Activated naive CD4-positive, alpha-beta T cell treated with anti-CD3 and anti-CD28 coated beads, Interleukin-2, amount 10 ng/mL, durations not matched to agents 7 days and 5 days (primary cell): ENCODE results near the gene NABP1.
"Not testable (repeated sequence)": the region's sequence is repeated elsewhere in the genome, so short reads cannot be mapped to it uniquely, and the experiment has no call there.

Source experiments
- CTCF ChIA-PET: fragments of 350-600 bp; sonication (Branson Sonifier 250); formaldehyde crosslinking; loops from one replicate; lab custom pipeline; 2021; ENCODE audit warnings: antibody characterized with exemption; lab: Charles Lee
- DNase-seq: peaks from one replicate; pipeline ENCODE4 v3.0.0-alpha.2; 2020
- H3K27ac Mint-ChIP-seq: one replicate; pipeline ENCODE4 v1.8.0; 2021; ENCODE audit warnings: mild to moderate bottlenecking, moderate library complexity, mixed read lengths
- H3K27me3 Mint-ChIP-seq: one replicate; pipeline ENCODE4 v1.8.0; 2021; ENCODE audit warnings: mild to moderate bottlenecking, mixed read lengths
- H3K36me3 Mint-ChIP-seq: one replicate; pipeline ENCODE4 v1.8.0; 2021; ENCODE audit warnings: mixed read lengths
- H3K4me1 Mint-ChIP-seq: one replicate; pipeline ENCODE4 v1.8.0; 2021; ENCODE audit warnings: mixed read lengths
- H3K4me3 Mint-ChIP-seq: one replicate; pipeline ENCODE4 v1.8.0; 2021; ENCODE audit warnings: mild to moderate bottlenecking, moderate library complexity, mixed read lengths
- H3K9me3 Mint-ChIP-seq: one replicate; pipeline ENCODE4 v1.8.0; 2021; ENCODE audit warnings: mixed read lengths

Gene NABP1

DNA sequence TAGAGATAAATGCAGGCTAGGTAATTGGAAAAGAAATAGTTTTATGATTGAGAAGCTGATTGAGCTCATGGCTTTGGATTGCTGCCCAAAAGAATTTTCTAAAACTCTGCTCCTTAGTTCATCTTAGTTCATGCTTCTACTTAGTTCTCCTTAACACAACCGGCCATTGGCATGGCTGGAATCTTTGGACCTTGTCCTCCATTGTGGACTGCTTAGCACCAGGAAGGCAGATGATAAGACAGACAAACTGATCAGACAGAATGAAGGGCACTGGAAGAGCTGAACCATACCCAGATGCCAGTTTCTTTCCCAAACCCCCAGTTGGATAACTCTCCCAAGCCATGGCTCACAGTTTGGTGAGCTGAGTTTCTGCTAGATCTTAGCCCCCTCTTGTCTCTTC is 36.3 kb upstream of the NABP1 start:
- DNase-seq = no peak
- CTCF ChIA-PET = no interaction called here
- no peaks in the 10 kb centered on the region for H3K9me3 Mint-ChIP-seq
- no peaks in the 10 kb centered on the region for H3K36me3 Mint-ChIP-seq
- peaks cover 4% of the 10 kb centered on the region for H3K27me3 Mint-ChIP-seq
- no peak overlapping the region for H3K4me3 Mint-ChIP-seq
- peaks cover 46% of the 10 kb centered on the region for H3K4me1 Mint-ChIP-seq
- H3K27ac Mint-ChIP-seq = no peak overlapping the region

DNA sequence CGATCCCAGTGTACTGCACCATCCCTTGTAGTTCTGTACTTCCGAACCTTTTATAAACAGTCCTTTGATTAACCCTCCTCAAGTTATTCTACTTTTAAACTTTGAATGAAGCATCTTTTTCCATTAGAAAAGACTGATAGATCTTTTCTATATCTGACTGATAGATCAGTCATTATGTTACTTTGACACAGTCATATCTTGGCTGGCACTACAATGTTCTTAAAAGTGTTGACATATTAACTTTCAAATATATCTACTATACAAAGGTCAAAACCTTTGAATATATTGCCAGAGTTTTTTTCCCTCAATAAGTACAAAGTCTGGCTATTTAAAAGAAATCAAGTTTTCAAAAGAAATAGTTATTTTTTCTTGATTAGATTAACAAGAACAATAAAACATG is 35.4 kb upstream of the NABP1 start:
- no peak overlapping the region for H3K27ac Mint-ChIP-seq
- peaks cover 4% of the 10 kb centered on the region for H3K27me3 Mint-ChIP-seq
- no peaks in the 10 kb centered on the region for H3K36me3 Mint-ChIP-seq
- H3K9me3 Mint-ChIP-seq = no peaks in the 10 kb centered on the region
- DNase-seq = no peak
- peaks cover 36% of the 10 kb centered on the region for H3K4me1 Mint-ChIP-seq
- CTCF ChIA-PET = no interaction called here
- no peak overlapping the region for H3K4me3 Mint-ChIP-seq

DNA sequence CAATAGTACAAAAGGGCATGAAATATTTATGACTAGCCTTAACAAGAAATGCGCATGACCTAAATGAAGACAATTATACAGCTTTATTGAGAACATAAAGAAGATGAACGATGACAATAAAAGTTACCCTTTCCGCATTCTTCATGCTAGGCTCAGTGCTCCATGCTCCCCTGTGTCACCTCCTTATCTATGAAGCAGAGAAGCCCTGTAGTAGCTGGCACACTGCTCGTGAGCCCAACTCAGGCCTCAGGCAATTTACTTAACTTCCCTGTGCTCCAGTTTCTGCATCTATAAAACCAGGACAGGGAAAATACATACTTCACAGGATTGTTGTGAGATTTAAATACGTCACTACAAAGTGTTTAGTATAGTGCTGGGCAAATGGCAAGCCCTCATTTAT is 34.5 kb upstream of the NABP1 start:
- Mint-ChIP-seq H3K4me3 (no peak overlapping the region), H3K4me1 (peaks cover 28% of the 10 kb centered on the region), H3K9me3 (no peaks in the 10 kb centered on the region), H3K27me3 (peaks cover 4% of the 10 kb centered on the region), H3K27ac (no peak overlapping the region), H3K36me3 (no peaks in the 10 kb centered on the region)
- no peak for DNase-seq
- CTCF ChIA-PET = no interaction called here

DNA sequence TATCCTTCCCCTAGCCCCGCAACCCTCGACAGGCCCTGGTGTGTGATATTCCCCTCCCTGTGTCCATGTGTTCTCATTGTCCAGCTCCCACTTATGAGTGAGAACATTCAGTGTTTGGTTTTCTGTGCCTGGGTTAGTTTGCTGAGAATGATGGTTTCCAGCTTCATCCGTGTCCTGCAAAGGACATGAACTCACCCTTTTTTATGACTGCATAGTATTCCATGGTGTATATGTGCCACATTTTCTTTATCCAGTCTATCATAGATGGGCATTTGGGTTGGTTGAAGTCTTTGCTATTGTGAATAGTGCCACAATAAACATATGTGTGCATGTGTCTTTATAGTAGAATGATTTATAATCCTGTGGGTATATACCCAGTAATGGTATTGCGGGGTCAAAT is 33.3 kb upstream of the NABP1 start:
- H3K27ac Mint-ChIP-seq, H3K4me3 Mint-ChIP-seq, H3K27me3 Mint-ChIP-seq, DNase-seq, CTCF ChIA-PET, H3K9me3 Mint-ChIP-seq, H3K36me3 Mint-ChIP-seq: not testable (repeated sequence)
- peaks cover 18% of the 10 kb centered on the region for H3K4me1 Mint-ChIP-seq

DNA sequence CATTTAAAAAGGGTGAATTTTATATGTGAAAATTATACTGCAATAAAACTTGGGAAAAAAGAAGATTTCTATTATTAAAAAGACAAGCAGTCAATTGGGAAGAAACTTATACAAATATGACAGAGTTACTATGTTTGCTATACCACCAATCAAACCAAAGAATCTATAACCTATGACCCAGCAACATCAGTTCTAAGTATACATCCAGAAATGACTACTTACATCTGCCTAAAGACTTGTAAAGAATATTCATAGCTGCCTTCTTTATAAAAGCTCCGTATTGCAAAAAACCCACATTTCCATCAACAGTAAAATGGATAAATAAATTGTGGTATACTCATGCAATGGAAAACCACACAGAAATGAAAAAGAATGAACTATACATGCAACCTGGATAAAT is 32.9 kb upstream of the NABP1 start:
- CTCF ChIA-PET = no interaction called here
- peaks cover 14% of the 10 kb centered on the region for H3K4me1 Mint-ChIP-seq
- H3K27me3 Mint-ChIP-seq = peaks cover 4% of the 10 kb centered on the region

DNA sequence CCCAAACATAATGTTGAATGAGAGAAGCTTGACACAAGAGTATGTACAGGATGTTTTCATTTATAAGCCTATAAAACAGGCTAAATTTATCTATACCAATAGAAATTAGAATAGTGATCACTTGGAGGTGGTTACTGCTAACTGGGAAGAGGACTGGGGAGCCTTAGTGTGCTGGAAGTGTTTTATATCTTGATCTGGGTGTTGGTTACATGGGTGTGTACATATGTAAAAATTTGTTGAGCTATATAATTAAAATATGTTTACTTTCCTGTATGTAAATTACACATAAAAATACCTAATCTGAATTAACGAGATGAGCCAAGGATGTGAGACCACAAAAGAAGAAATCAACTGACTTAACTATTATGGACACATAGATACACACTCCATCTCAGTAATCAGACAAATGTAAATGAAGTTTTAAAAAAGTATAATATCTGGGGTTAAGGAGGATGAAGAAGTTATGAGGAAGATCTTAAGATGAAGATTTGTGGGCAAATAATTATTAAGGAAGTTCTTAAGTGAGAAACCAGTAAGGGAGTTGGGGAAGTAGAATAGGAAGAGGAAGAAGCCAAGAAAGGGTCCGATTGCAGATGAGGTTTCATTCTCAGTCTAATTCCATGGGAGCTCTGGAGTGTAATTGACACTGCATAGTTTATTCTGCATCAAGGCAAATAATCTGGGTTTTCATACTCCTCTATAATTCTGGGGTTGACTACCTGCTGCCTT is 32.3 kb upstream of the NABP1 start:
- CTCF ChIA-PET = no interaction called here
- DNase-seq = no peak
- no peak overlapping the region for H3K4me3 Mint-ChIP-seq

More for the DNA sequence above, 32.9 kb upstream of the NABP1 start:
- no peak for DNase-seq
- no peaks in the 10 kb centered on the region for H3K36me3 Mint-ChIP-seq
- no peaks in the 10 kb centered on the region for H3K9me3 Mint-ChIP-seq
- no peak overlapping the region for H3K27ac Mint-ChIP-seq
- H3K4me3 Mint-ChIP-seq = no peak overlapping the region

DNA sequence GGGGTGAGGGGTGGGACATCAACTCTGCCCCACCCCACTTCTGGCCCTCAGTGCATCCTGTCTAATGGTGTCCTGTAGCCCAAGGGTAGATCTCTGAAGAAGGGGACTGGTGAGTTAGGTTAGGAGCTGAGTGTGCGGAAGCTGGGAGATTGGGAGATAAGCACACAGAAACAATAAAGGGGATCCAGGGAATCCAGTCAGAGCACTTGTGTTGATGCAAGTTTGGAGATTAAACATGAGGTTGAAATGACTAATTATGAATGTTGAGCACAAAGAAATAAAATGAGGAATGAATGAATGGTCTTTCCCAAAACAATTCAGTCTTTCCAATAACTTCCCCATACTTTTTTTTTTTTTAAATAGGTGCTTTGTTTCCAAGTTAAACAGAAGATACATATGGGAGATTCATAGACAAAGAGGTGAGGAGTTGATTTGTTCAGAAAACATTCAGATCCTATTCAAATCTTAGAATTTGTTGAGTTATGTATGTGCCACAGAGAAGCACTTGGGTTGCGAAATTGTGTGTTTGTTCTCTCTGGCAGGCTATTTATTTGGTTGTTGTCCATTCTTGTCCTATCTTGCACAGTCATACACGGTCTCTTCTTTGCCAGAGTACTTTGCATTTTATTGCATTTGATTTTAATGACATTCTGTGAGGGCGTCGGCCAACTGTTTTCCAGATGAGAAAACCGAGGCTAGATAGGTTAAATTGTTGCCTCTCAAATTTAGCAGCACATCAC is 31.6 kb upstream of the NABP1 start:
- H3K4me3 Mint-ChIP-seq = no peak overlapping the region
- CTCF ChIA-PET = no interaction called here
- H3K4me1 Mint-ChIP-seq = peaks cover 4% of the 10 kb centered on the region
- H3K36me3 Mint-ChIP-seq = no peaks in the 10 kb centered on the region
- H3K27ac Mint-ChIP-seq = no peak overlapping the region
- DNase-seq = no peak
- peaks cover 4% of the 10 kb centered on the region for H3K27me3 Mint-ChIP-seq
- no peaks in the 10 kb centered on the region for H3K9me3 Mint-ChIP-seq

More for the DNA sequence above, 32.3 kb upstream of the NABP1 start:
- Mint-ChIP-seq H3K36me3 (no peaks in the 10 kb centered on the region), H3K27me3 (peaks cover 4% of the 10 kb centered on the region), H3K9me3 (no peaks in the 10 kb centered on the region), H3K4me1 (peaks cover 9% of the 10 kb centered on the region), H3K27ac (no peak overlapping the region)

DNA sequence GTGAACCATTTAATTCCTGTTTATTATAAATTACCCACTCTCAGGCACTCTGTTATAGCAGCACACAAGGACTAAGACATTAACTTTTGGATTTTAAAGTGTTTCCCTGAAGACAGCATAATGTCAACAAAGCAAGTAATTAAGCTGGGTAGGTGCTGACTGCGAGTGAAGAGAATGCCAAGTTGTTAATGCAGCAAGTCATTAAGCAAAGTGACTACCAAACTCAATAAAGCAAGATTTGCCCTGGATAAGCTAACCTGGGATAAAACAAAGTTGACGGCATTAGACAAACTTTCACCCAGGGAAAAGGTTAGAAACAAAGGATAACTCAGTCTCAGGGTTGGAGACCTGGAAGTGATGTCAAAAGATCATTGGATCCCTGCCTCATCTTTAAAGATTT is 28.4 kb upstream of the NABP1 start:
- Mint-ChIP-seq H3K9me3 (no peaks in the 10 kb centered on the region), H3K27me3 (no peaks in the 10 kb centered on the region), H3K27ac (no peak overlapping the region), H3K4me3 (no peak overlapping the region), H3K4me1 (no peaks in the 10 kb centered on the region), H3K36me3 (no peaks in the 10 kb centered on the region)
- CTCF ChIA-PET = interaction anchor here (1.0 kb wide), 1 partner anchor 12 kb away, joined by 4 read pairs; no protein-coding TSS in a partner anchor
- DNase-seq = no peak

DNA sequence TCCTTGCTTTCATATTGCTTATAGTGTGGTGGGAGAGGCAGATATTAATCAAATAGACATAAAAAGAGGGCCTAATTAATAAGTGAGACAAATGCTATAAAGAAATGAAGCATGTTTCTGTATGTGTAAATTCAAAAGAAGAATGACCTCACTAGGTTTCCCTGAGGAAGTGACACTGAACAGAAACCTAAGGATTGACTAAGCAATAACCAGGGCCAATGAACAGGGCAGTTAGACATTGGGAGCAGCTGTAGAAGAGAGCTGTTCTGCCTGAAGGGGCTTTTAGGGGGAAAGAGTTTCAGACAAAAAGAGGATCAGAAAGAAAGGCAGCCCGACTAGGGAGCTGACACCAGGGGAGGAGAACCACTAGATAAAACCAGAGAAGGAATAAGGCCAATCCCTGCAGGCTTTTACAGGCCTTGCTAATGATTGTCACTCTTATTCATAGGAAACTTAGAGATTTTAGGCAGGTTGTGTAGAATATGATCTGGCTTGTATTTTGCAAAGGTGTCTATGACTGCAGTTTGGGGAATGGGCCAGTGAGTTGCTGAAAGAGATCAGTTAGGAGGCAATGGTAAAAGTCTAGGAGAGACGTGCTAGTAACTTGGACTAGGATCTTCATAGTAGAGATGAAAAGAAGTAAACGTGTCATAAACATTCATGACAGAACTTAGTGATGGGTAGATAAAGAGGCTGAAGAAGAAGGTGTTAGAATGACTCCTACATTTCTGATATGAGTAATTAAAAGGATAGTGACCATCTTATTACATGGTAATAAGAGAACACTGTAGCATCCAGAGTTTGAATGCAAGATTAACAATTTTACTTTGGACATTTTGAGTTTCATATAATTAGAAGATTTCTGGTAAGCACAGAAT is 26.8 kb upstream of the NABP1 start:
- Mint-ChIP-seq H3K27ac (no peak overlapping the region), H3K27me3 (no peaks in the 10 kb centered on the region), H3K4me3 (no peak overlapping the region), H3K36me3 (no peaks in the 10 kb centered on the region), H3K4me1 (no peaks in the 10 kb centered on the region), H3K9me3 (no peaks in the 10 kb centered on the region)
- no peak for DNase-seq
- CTCF ChIA-PET = no interaction called here

DNA sequence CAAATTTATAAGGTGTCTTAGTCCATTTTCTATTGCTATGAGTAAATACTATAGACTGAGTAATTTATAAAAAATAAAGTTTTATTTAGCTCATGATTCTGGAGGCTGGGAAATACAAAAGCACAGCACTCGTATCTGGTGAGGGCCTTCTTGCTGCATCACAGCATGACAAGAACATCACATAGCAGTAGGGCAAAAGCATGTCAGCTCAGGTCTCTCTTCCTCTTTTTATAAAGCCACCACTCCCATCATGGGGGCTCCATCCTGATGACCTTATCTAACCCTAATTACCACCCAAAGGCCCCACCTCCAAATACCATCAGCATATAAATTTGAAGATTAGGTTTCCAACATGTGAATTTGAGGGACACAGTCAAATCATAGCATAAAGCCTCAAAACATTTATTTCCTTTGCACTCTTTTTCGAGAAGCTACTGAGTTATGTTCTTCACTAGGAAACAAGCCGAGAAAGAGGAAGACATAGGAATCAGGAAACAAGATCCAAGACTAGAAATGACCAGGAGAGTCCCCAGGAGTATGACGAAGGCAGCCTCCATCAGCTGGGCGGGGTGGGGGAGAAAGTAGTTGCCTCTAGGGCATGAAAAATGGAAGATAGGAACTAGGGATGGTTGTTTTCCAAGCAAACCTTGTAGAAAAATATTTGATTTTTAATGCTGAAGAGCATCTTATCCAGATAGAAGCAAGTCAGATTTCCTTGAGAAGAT is 24.1 kb upstream of the NABP1 start:
- Mint-ChIP-seq H3K27ac (no peak overlapping the region), H3K4me1 (no peaks in the 10 kb centered on the region), H3K27me3 (no peaks in the 10 kb centered on the region), H3K9me3 (no peaks in the 10 kb centered on the region), H3K4me3 (no peak overlapping the region), H3K36me3 (peaks cover 4% of the 10 kb centered on the region)
- CTCF ChIA-PET = interaction anchor here (0.7 to 1.4 kb wide), 2 partner anchors 14 to 36 kb away, joined by 3 read pairs; no protein-coding TSS in a partner anchor
- no peak for DNase-seq

DNA sequence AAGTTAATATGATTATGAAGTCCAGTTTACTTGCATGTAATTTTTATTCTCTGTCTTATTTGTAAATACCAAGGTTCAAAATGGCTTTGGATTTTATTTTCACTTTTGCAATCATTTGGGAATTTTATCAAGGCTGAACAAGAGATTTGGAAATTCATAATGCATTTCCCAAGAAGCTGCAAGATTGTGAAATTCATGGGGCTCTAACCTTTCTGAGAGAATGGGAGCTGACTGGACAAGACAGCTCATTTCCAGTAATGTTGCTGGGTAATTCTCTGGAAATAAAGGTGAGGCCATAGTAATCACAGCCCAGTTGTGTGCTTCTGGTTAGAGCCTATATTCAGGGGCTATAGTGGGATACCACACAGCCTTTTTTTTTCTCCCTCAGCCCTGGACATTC is 21.5 kb upstream of the NABP1 start:
- CTCF ChIA-PET = no interaction called here

DNA sequence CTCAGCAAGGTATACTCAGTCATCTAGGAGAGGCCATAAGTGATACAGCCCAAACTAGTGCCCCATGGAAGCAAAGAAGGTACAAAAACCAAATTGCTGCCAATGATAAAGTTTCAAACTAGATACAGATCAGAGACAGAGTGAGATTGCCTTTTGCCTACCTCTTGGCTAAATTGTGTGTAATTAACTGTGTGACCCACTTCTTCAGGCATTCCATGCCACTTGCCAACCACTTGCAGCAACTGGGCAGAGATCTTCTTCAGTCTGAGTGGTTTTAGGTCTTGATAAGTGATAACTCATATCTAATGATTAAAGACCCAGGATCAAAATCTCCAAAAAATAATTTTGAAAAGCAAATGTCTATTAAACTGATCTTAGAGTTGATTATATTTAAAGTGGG is 21.1 kb upstream of the NABP1 start:
- no peaks in the 10 kb centered on the region for H3K4me1 Mint-ChIP-seq
- no peaks in the 10 kb centered on the region for H3K27me3 Mint-ChIP-seq
- H3K36me3 Mint-ChIP-seq = peaks cover 4% of the 10 kb centered on the region
- H3K27ac Mint-ChIP-seq = no peak overlapping the region
- CTCF ChIA-PET = no interaction called here
- H3K4me3 Mint-ChIP-seq = no peak overlapping the region
- DNase-seq = no peak
- no peaks in the 10 kb centered on the region for H3K9me3 Mint-ChIP-seq

More for the DNA sequence above, 21.5 kb upstream of the NABP1 start:
- no peak overlapping the region for H3K4me3 Mint-ChIP-seq
- H3K9me3 Mint-ChIP-seq = no peaks in the 10 kb centered on the region
- H3K27me3 Mint-ChIP-seq = no peaks in the 10 kb centered on the region
- no peak for DNase-seq
- no peak overlapping the region for H3K27ac Mint-ChIP-seq
- H3K36me3 Mint-ChIP-seq = peaks cover 4% of the 10 kb centered on the region
- no peaks in the 10 kb centered on the region for H3K4me1 Mint-ChIP-seq

DNA sequence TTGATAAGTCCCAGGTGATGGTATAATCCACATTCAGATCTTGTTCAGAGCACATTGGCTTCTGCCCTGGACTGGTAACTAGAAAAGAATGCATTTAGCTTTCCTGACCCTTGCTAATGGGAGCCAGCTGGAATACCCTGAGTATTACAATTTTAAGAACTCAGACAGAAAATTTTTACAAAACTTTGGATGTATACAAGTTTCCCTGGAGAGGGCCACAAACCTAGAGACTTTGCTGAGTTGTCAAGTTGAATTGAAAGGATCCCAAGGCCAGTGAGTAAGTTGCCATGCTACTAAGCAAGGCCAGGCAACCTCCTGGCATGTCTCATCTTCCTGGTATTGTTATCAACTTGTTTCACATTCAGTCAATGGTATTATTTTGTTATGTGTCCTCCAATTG is 20.0 kb upstream of the NABP1 start:
- Mint-ChIP-seq H3K27ac (no peak overlapping the region), H3K4me1 (no peaks in the 10 kb centered on the region), H3K9me3 (no peaks in the 10 kb centered on the region), H3K27me3 (no peaks in the 10 kb centered on the region), H3K4me3 (no peak overlapping the region), H3K36me3 (peaks cover 4% of the 10 kb centered on the region)
- no peak for DNase-seq
- CTCF ChIA-PET = interaction anchor here (1.2 to 1.4 kb wide), 2 partner anchors 12 to 20 kb away, joined by 3 read pairs; no protein-coding TSS in a partner anchor

DNA sequence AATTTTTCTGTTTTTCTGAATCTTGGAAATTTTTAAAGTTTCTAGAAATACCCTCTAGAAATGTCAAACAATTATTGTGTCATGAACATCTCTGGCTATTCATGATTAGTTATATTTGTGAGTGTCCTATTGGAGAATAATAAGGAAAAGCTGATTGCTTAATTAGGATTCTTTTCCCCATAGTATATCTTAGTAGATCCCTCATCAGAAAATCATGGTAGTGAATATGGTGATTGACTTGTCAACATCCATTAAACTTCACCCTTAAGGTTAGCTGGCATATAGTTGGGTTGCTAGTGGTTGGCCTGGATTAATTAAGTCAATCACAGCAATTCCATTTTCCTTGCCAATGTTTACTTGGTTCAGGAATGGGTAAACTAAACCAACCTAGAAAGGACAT is 18.7 kb upstream of the NABP1 start:
- Mint-ChIP-seq H3K4me1 (no peaks in the 10 kb centered on the region), H3K27me3 (no peaks in the 10 kb centered on the region), H3K4me3 (no peak overlapping the region), H3K27ac (no peak overlapping the region), H3K9me3 (no peaks in the 10 kb centered on the region), H3K36me3 (peaks cover 4% of the 10 kb centered on the region)
- DNase-seq = no peak
- CTCF ChIA-PET = no interaction called here
